HepG2 (cell line): ENCODE data around the gene GDPGP1. TPM values are rescaled to one million over a fixed set of nuclear protein-coding genes. Genes with fewer than 3 reads are reported as not detected.

Source experiments
- CC2D1A ChIP-seq: sonication (generic); formaldehyde crosslinking; IDR thresholded peaks from 2 replicates; pipeline ENCODE4 v1.8.1; 2023; ENCODE audit warnings: mild to moderate bottlenecking, missing genetic modification reagents
- FIP1L1 ChIP-seq: fragments of 200-400 bp; formaldehyde crosslinking; IDR thresholded peaks from 2 replicates; pipeline ENCODE4 v1.6.1; 2018; ENCODE audit warnings: low read depth, mild to moderate bottlenecking, low read length, moderate library complexity, borderline replicate concordance; ENCODE audit not compliant: insufficient read depth
- FOXO1 ChIP-seq: sonication (generic); formaldehyde crosslinking; IDR thresholded peaks from 2 replicates; pipeline ENCODE4 v1.4.0; 2020; ENCODE audit warnings: missing genetic modification reagents
- GABPA ChIP-seq, 2 experiments: IDR thresholded peaks; 2 replicates each; pipeline ENCODE4 v1.6.1; 2011 to 2016; ENCODE audit warnings: low read depth in 2 of 2, low read length in 1 of 2, missing biosample characterization in 1 of 2, missing genetic modification characterization in 1 of 2
- JUND ChIP-seq: sonication (generic); formaldehyde crosslinking; IDR thresholded peaks from 2 replicates; pipeline ENCODE4 v1.8.0; 2022; ENCODE audit warnings: mild to moderate bottlenecking, missing genetic modification reagents
- KLF16 ChIP-seq, 2 experiments: sonication (generic) in 1 of 2; formaldehyde crosslinking in 1 of 2; IDR thresholded peaks; 2 replicates each; pipeline versions ENCODE4 v1.6.1 to v1.8.0; 2016 to 2023; ENCODE audit warnings: missing genetic modification reagents in 2 of 2, missing compliant biosample characterization in 1 of 2
- MED1 ChIP-seq: sonication (generic); formaldehyde crosslinking; IDR thresholded peaks from 2 replicates; pipeline ENCODE4 v1.4.0; 2020; ENCODE audit warnings: missing genetic modification reagents
- MIER2 ChIP-seq: IDR thresholded peaks from 2 replicates; pipeline ENCODE4 v1.6.1; 2016; ENCODE audit warnings: missing biosample characterization, missing genetic modification reagents
- ONECUT2 ChIP-seq: sonication (generic); formaldehyde crosslinking; IDR thresholded peaks from 2 replicates; pipeline ENCODE4 v1.4.0; 2020; ENCODE audit warnings: missing genetic modification reagents
- SMAD9 ChIP-seq: sonication (generic); formaldehyde crosslinking; IDR thresholded peaks from 2 replicates; pipeline ENCODE4 v1.5.1; 2020; ENCODE audit warnings: mild to moderate bottlenecking, missing genetic modification reagents
- STAG1 ChIP-seq: sonication (generic); formaldehyde crosslinking; IDR thresholded peaks from 2 replicates; pipeline ENCODE4 v1.4.0; 2020; ENCODE audit warnings: missing genetic modification reagents
- TBX2 ChIP-seq: sonication (generic); formaldehyde crosslinking; IDR thresholded peaks from 2 replicates; pipeline ENCODE4 v1.5.0; 2020; ENCODE audit warnings: missing genetic modification reagents, mild to moderate bottlenecking, borderline replicate concordance
- THAP7 ChIP-seq: sonication (generic); formaldehyde crosslinking; IDR thresholded peaks from 2 replicates; pipeline ENCODE4 v1.8.1; 2023; ENCODE audit warnings: mild to moderate bottlenecking, missing genetic modification reagents
- ZBTB2 ChIP-seq: sonication (generic); formaldehyde crosslinking; IDR thresholded peaks from 2 replicates; pipeline ENCODE4 v1.8.0; 2022; ENCODE audit warnings: low read depth, missing genetic modification reagents
- ZFP90 ChIP-seq: sonication (generic); formaldehyde crosslinking; IDR thresholded peaks from 2 replicates; pipeline ENCODE4 v1.8.0; 2022; ENCODE audit warnings: missing genetic modification reagents, mild to moderate bottlenecking, inconsistent platforms, borderline replicate concordance
- ZNF253 ChIP-seq: sonication (generic); formaldehyde crosslinking; IDR thresholded peaks from 2 replicates; pipeline ENCODE4 v1.8.0; 2022; ENCODE audit warnings: mild to moderate bottlenecking, missing genetic modification reagents, borderline replicate concordance
- ZNF550 ChIP-seq: sonication (generic); formaldehyde crosslinking; IDR thresholded peaks from 2 replicates; pipeline ENCODE4 v1.4.0; 2020; ENCODE audit warnings: mild to moderate bottlenecking, missing genetic modification reagents, borderline replicate concordance
- ZNF615 ChIP-seq: sonication (generic); formaldehyde crosslinking; IDR thresholded peaks from 2 replicates; pipeline ENCODE4 v1.5.0; 2020; ENCODE audit warnings: mild to moderate bottlenecking, missing genetic modification reagents, borderline replicate concordance
- ZNF792 ChIP-seq: IDR thresholded peaks from 2 replicates; pipeline ENCODE4 v1.6.1; 2016
- polyA plus RNA-seq, 8 experiments: library from polyadenylated mRNA; depleted of rRNA in 3 of 8; stranded (reverse) in 7 of 8; unstranded in 1 of 8; fragments of >200 nt; fragmentation: Illumina TruSeq in 4 of 8; extraction: Trizol in 4 of 8; gene quantifications; 2 replicates each; pipeline versions ENCODE4 v1.2.1 to v1.2.3, GENCODE V29; 2011 to 2016; ENCODE audit warnings: low read depth in 4 of 8, missing spikeins in 1 of 8, mixed read lengths in 1 of 8; ENCODE audit not compliant: insufficient read depth in 1 of 8
- total RNA-seq, 5 experiments: library from RNA; depleted of rRNA; stranded (reverse); fragments of >200 nt; fragmentation: Illumina TruSeq; extraction: Trizol; gene quantifications; 2 replicates each; pipeline ENCODE4 v1.2.3, GENCODE V29; 2016; ENCODE audit warnings: low read depth in 1 of 5
- TF ChIP-seq, protein P1 (sequence below): sonication (generic); formaldehyde crosslinking; IDR thresholded peaks from 2 replicates; pipeline ENCODE4 v1.5.1; 2020; ENCODE audit warnings: missing genetic modification reagents, mild to moderate bottlenecking, borderline replicate concordance
- TF ChIP-seq, protein P2 (sequence below): IDR thresholded peaks from 2 replicates; pipeline ENCODE4 v1.6.1; 2018; ENCODE audit warnings: missing genetic modification reagents
- TF ChIP-seq, protein P3 (sequence below): sonication (generic); formaldehyde crosslinking; IDR thresholded peaks from 2 replicates; pipeline ENCODE4 v1.8.0; 2022; ENCODE audit warnings: mild to moderate bottlenecking, missing genetic modification reagents

Gene GDPGP1
- total and polyA plus RNA-seq, 2 of the 13 experiments (the other 11 are each of a cell fraction or from before 2014, with no cell fraction given), result 1.5 to 4.3 TPM

DNA sequence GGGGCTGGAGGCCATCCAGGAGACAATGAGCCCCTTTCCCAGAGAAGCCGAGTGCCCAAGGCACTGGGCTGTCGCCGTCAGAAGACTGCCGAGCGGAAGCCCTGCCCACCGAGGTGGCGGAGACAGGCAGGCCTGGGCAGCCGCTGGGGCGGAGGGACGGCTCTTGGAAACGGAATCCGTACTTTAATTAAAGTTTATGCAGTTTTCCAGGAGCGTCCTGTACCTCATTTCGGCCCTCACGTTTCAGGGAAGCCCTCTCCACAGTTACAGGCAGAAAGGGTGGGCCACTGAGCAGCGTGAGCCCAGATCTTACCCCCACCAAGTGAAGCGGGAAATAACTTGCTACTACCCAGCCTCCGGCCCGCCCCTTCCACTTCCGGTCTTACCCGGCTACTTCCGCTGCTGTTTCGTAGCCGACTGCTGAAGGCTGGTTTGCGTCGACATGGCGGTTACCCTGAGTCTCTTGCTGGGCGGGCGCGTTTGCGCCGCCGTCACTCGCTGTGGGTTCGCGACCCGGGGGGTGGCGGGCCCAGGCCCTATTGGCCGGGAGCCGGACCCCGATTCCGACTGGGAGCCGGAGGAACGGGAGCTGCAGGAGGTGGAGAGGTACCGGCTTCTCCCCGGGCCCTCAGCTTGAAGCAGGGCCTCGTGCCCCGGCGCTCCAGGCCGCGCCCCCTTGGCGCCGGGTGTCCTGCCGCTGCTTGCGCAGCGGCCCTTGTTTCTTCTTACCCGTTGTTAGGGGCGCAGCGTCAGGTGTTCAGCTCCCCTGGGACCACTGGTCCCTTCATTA, 31.5 kb downstream of the GDPGP1 start, which contains the start of gene NGRN (continued):
- TF ChIP-seq ONECUT2 (CRISPR knock-in tag) (peak; percentile 26; the same call in 1 of the 2 replicates), GABPA (IDR thresholded peaks at IDR 0.05; ENCODE audit: low read depth, low read length) (peak; percentile 91), GABPA (CRISPR knock-in tag; IDR thresholded peaks at IDR 0.05; ENCODE audit: low read depth) (peak; percentile 97), THAP7 (CRISPR knock-in tag) (no peak), ZNF792 (CRISPR knock-in tag) (peak; percentile 68; the same call in 1 of the 2 replicates), FIP1L1 (no peak), KLF16 (CRISPR knock-in tag; IDR thresholded peaks at IDR 0.05) (peak in 1 of 2 experiments; percentile 79; a peak in 2 of 4 replicates), SMAD9 (0 out of 2 replicates have a peak, but pooled peaks have one; percentile 43), ZNF615 (CRISPR knock-in tag) (0 out of 2 replicates have a peak, but pooled peaks have one; percentile 67), ZNF550 (CRISPR knock-in tag) (no peak), TBX2 (CRISPR knock-in tag) (peak; percentile 80), MED1 (CRISPR knock-in tag) (peak; percentile 73), ZFP90 (CRISPR knock-in tag) (no peak), CC2D1A (no peak), ZNF253 (CRISPR knock-in tag) (peak; percentile 35; the same call in 1 of the 2 replicates), JUND (CRISPR knock-in tag) (no peak; the same call in 1 of the 2 replicates), MIER2 (CRISPR knock-in tag) (no peak; the same call in 1 of the 2 replicates), ZBTB2 (no peak), FOXO1 (peak; percentile 35; the same call in 1 of the 2 replicates), STAG1 (CRISPR knock-in tag) (no peak)
- TF ChIP-seq, protein P1, sequence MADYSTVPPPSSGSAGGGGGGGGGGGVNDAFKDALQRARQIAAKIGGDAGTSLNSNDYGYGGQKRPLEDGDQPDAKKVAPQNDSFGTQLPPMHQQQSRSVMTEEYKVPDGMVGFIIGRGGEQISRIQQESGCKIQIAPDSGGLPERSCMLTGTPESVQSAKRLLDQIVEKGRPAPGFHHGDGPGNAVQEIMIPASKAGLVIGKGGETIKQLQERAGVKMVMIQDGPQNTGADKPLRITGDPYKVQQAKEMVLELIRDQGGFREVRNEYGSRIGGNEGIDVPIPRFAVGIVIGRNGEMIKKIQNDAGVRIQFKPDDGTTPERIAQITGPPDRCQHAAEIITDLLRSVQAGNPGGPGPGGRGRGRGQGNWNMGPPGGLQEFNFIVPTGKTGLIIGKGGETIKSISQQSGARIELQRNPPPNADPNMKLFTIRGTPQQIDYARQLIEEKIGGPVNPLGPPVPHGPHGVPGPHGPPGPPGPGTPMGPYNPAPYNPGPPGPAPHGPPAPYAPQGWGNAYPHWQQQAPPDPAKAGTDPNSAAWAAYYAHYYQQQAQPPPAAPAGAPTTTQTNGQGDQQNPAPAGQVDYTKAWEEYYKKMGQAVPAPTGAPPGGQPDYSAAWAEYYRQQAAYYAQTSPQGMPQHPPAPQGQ, result no peak
- TF ChIP-seq, protein P2, sequence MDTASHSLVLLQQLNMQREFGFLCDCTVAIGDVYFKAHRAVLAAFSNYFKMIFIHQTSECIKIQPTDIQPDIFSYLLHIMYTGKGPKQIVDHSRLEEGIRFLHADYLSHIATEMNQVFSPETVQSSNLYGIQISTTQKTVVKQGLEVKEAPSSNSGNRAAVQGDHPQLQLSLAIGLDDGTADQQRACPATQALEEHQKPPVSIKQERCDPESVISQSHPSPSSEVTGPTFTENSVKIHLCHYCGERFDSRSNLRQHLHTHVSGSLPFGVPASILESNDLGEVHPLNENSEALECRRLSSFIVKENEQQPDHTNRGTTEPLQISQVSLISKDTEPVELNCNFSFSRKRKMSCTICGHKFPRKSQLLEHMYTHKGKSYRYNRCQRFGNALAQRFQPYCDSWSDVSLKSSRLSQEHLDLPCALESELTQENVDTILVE (CRISPR knock-in tag), result 0 out of 2 replicates have a peak, but pooled peaks have one; percentile 63
- TF ChIP-seq, protein P3, sequence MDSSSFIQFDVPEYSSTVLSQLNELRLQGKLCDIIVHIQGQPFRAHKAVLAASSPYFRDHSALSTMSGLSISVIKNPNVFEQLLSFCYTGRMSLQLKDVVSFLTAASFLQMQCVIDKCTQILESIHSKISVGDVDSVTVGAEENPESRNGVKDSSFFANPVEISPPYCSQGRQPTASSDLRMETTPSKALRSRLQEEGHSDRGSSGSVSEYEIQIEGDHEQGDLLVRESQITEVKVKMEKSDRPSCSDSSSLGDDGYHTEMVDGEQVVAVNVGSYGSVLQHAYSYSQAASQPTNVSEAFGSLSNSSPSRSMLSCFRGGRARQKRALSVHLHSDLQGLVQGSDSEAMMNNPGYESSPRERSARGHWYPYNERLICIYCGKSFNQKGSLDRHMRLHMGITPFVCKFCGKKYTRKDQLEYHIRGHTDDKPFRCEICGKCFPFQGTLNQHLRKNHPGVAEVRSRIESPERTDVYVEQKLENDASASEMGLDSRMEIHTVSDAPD (CRISPR knock-in tag), result peak; percentile 45; the same call in 1 of the 2 replicates
